ENCODE data around the gene CDKAL1. TPM values are rescaled to one million over a fixed set of nuclear protein-coding genes. Genes with fewer than 3 reads are reported as not detected.
A peak's percentile ranks its signal among the peaks of the same experiment; 100 is the strongest.

The CDKAL1 gene
- total RNA-seq, 4 donors from 2014 or later = 10.1 to 22.0 (median 12.5) TPM

GRCh38 chr6:20778912-20779311 is 244.7 kb downstream of the CDKAL1 start:
- H3K27me3 ChIP-seq = no peaks in the 10 kb centered on the region
- WGBS = 90% methylated on average over 6 of the region's 6 CpGs

GRCh38 chr6:20789162-20789561 is 254.9 kb downstream of the CDKAL1 start:
- no peaks in the 10 kb centered on the region for H3K9me3 ChIP-seq
- H3K36me3 ChIP-seq = no peaks in the 10 kb centered on the region
- no peaks in the 10 kb centered on the region for H3K4me1 ChIP-seq
- no peak for DNase-seq (ENCODE audit: low spot score in 2 of 2)
- H3K4me3 ChIP-seq = no peak overlapping the region
- H3K27ac ChIP-seq = no peak overlapping the region
- WGBS = 87% methylated on average over 3 of the region's 3 CpGs
- no peaks in the 10 kb centered on the region for H3K27me3 ChIP-seq
- no peak for TF ChIP-seq POLR2AphosphoS5 (IDR thresholded peaks at IDR 0.05)
- TF ChIP-seq EP300 (IDR thresholded peaks at IDR 0.05) = no peak
- peak in 1 of 2 donors; percentile 2 for TF ChIP-seq CTCF (IDR thresholded peaks at IDR 0.05)
- no peak for TF ChIP-seq POLR2A (IDR thresholded peaks at IDR 0.05)

More at GRCh38 chr6:20778912-20779311, 244.7 kb downstream of the CDKAL1 start:
- no peak overlapping the region for H3K4me3 ChIP-seq
- H3K36me3 ChIP-seq = peaks cover 6% of the 10 kb centered on the region
- H3K9me3 ChIP-seq = no peaks in the 10 kb centered on the region
- no peak overlapping the region for H3K27ac ChIP-seq
- H3K4me1 ChIP-seq = no peaks in the 10 kb centered on the region
- TF ChIP-seq POLR2A (IDR thresholded peaks at IDR 0.05) (no peak), CTCF (IDR thresholded peaks at IDR 0.05) (no peak), EP300 (IDR thresholded peaks at IDR 0.05) (no peak), POLR2AphosphoS5 (IDR thresholded peaks at IDR 0.05) (no peak)
- DNase-seq (ENCODE audit: low spot score in 2 of 2) = no peak

- Histone ChIP-seq H3K27ac (no peak overlapping the region), H3K9me3 (no peaks in the 10 kb centered on the region)
- WGBS = 95% methylated on average over 9 of the region's 9 CpGs
Measured at GRCh38 chr6:20790032-20790791, 256.0 kb downstream of the CDKAL1 start.

GRCh38 chr6:20791074-20791473 is 256.8 kb downstream of the CDKAL1 start:
- no peak for DNase-seq (ENCODE audit: low spot score in 2 of 2)
- no peaks in the 10 kb centered on the region for H3K27me3 ChIP-seq
- no peaks in the 10 kb centered on the region for H3K4me1 ChIP-seq
- H3K27ac ChIP-seq = no peak overlapping the region
- 88% methylated on average over 4 of the region's 4 CpGs for WGBS
- TF ChIP-seq CTCF (IDR thresholded peaks at IDR 0.05) (no peak), POLR2A (IDR thresholded peaks at IDR 0.05) (no peak), POLR2AphosphoS5 (IDR thresholded peaks at IDR 0.05) (no peak), EP300 (IDR thresholded peaks at IDR 0.05) (no peak)
- H3K4me3 ChIP-seq = no peak overlapping the region
- no peaks in the 10 kb centered on the region for H3K9me3 ChIP-seq
- no peaks in the 10 kb centered on the region for H3K36me3 ChIP-seq

More at GRCh38 chr6:20790032-20790791, 256.0 kb downstream of the CDKAL1 start:
- Histone ChIP-seq H3K27me3 (no peaks in the 10 kb centered on the region), H3K4me1 (no peaks in the 10 kb centered on the region), H3K4me3 (no peak overlapping the region), H3K36me3 (no peaks in the 10 kb centered on the region)
- DNase-seq (ENCODE audit: low spot score in 2 of 2) = no peak
- no peak for TF ChIP-seq CTCF (IDR thresholded peaks at IDR 0.05)
- no peak for TF ChIP-seq POLR2A (IDR thresholded peaks at IDR 0.05)
- no peak for TF ChIP-seq EP300 (IDR thresholded peaks at IDR 0.05)
- TF ChIP-seq POLR2AphosphoS5 (IDR thresholded peaks at IDR 0.05) = no peak

- no peak for TF ChIP-seq EP300 (IDR thresholded peaks at IDR 0.05)
- no peak for TF ChIP-seq POLR2A (IDR thresholded peaks at IDR 0.05)
- no peak for TF ChIP-seq CTCF (IDR thresholded peaks at IDR 0.05)
- no peak for TF ChIP-seq POLR2AphosphoS5 (IDR thresholded peaks at IDR 0.05)
- no peak overlapping the region for H3K27ac ChIP-seq
- no peaks in the 10 kb centered on the region for H3K4me1 ChIP-seq
- 52% methylated on average over 2 of the region's 2 CpGs for WGBS
- no peaks in the 10 kb centered on the region for H3K9me3 ChIP-seq
- DNase-seq (ENCODE audit: low spot score in 2 of 2) = no peak
- no peak overlapping the region for H3K4me3 ChIP-seq
- no peaks in the 10 kb centered on the region for H3K36me3 ChIP-seq
- no peaks in the 10 kb centered on the region for H3K27me3 ChIP-seq
Measured at GRCh38 chr6:20791944-20792343, 257.7 kb downstream of the CDKAL1 start.
